Spinal cord (tissue), 10 donors: ENCODE measurements around the gene CLEC4G. TPM values are rescaled to one million over a fixed set of nuclear protein-coding genes. Genes with fewer than 3 reads are reported as not detected.

ENCODE experiments used
- DNase-seq, 6 donors: peaks; one replicate each; pipeline versions ENCODE4 v3.0.0 to v3.0.0-alpha.2; 2013 to 2015; ENCODE audit warnings: low spot score in 6 of 6, low read depth in 4 of 6
- H3K27ac ChIP-seq: one replicate; pipeline ENCODE4 v1.5.1; 2013; ENCODE audit warnings: low read depth, low read length, control low read depth
- H3K27me3 ChIP-seq: one replicate; pipeline ENCODE4 v1.6.1; 2013; ENCODE audit warnings: low read length; ENCODE audit not compliant: control insufficient read depth, insufficient read depth
- H3K36me3 ChIP-seq: one replicate; pipeline ENCODE4 v1.6.1; 2013; ENCODE audit warnings: low read length; ENCODE audit not compliant: control insufficient read depth, insufficient read depth
- H3K4me1 ChIP-seq: one replicate; pipeline ENCODE4 v1.6.1; 2013; ENCODE audit warnings: low read length; ENCODE audit not compliant: control insufficient read depth, insufficient read depth
- H3K4me3 ChIP-seq: one replicate; pipeline ENCODE4 v1.5.1; 2013; ENCODE audit warnings: low read depth, low read length, control low read depth
- H3K9me3 ChIP-seq: one replicate; pipeline ENCODE4 v1.6.1; 2013; ENCODE audit warnings: low read length; ENCODE audit not compliant: control insufficient read depth, insufficient read depth
- WGBS: methylation state at CpG from one replicate; pipeline ENCODE4 v1.1.5; 2013; ENCODE audit warnings: missing lambda C conversion rate; ENCODE audit not compliant: insufficient coverage; 5-methylcytosine and 5-hydroxymethylcytosine counted together
- polyA plus RNA-seq, 2 donors: library from polyadenylated mRNA; unstranded; fragments of 120-200 nt; gene quantifications; one replicate each; pipeline ENCODE4 v1.2.1, GENCODE V29; 2013; ENCODE audit not compliant: insufficient read length in 2 of 2
- total RNA-seq, 2 donors: library from RNA; depleted of rRNA in 1 of 2; stranded (reverse); fragments of 120-200 nt in 1 of 2; fragments of >200 nt in 1 of 2; gene quantifications; one replicate each; pipeline versions ENCODE4 v1.2.3 to v1.2.4, GENCODE V29; 2013 to 2014
- donor health status: healthy.

The CLEC4G gene
- total and polyA plus RNA-seq, 4 donors = 0.17 to 2.1 (median 1.0) TPM

GRCh38 chr19:7731218-7731595 is 703 bp downstream of the CLEC4G start:
- no peak overlapping the region for H3K4me3 ChIP-seq
- 48% methylated on average over 39 of the region's 39 CpGs for WGBS

GRCh38 chr19:7730286-7731217 is 1.4 kb downstream of the CLEC4G start:
- H3K4me3 ChIP-seq = no peak overlapping the region
- WGBS = 1% methylated on average over 78 of the region's 78 CpGs
- H3K9me3 ChIP-seq = no peaks in the 10 kb centered on the region
- peaks cover 5% of the 10 kb centered on the region for H3K4me1 ChIP-seq
- H3K27ac ChIP-seq = no peak overlapping the region
- H3K27me3 ChIP-seq = peaks cover 48% of the 10 kb centered on the region
- no peaks in the 10 kb centered on the region for H3K36me3 ChIP-seq
- peak in 1 of 6 donors; percentile 25 for DNase-seq

More at GRCh38 chr19:7731218-7731595, 703 bp downstream of the CLEC4G start:
- Histone ChIP-seq H3K27me3 (peaks cover 48% of the 10 kb centered on the region), H3K9me3 (no peaks in the 10 kb centered on the region), H3K36me3 (no peaks in the 10 kb centered on the region), H3K4me1 (peaks cover 5% of the 10 kb centered on the region), H3K27ac (no peak overlapping the region)
- DNase-seq = no peak

GRCh38 chr19:7729831-7730285 is 2.1 kb downstream of the CLEC4G start:
- WGBS = 1% methylated on average over 34 of the region's 34 CpGs
- no peak overlapping the region for H3K4me3 ChIP-seq

GRCh38 chr19:7729211-7729610 is 2.7 kb downstream of the CLEC4G start:
- Histone ChIP-seq H3K36me3 (no peaks in the 10 kb centered on the region), H3K27me3 (peaks cover 48% of the 10 kb centered on the region), H3K9me3 (no peaks in the 10 kb centered on the region), H3K27ac (no peak overlapping the region), H3K4me1 (peaks cover 5% of the 10 kb centered on the region), H3K4me3 (no peak overlapping the region)
- DNase-seq = no peak
- WGBS = 15% methylated on average over 13 of the region's 16 CpGs

More at GRCh38 chr19:7729831-7730285, 2.1 kb downstream of the CLEC4G start:
- H3K36me3 ChIP-seq = no peaks in the 10 kb centered on the region
- no peak overlapping the region for H3K27ac ChIP-seq
- no peaks in the 10 kb centered on the region for H3K9me3 ChIP-seq
- H3K4me1 ChIP-seq = peaks cover 5% of the 10 kb centered on the region
- H3K27me3 ChIP-seq = peaks cover 48% of the 10 kb centered on the region
- DNase-seq = no peak

DNA sequence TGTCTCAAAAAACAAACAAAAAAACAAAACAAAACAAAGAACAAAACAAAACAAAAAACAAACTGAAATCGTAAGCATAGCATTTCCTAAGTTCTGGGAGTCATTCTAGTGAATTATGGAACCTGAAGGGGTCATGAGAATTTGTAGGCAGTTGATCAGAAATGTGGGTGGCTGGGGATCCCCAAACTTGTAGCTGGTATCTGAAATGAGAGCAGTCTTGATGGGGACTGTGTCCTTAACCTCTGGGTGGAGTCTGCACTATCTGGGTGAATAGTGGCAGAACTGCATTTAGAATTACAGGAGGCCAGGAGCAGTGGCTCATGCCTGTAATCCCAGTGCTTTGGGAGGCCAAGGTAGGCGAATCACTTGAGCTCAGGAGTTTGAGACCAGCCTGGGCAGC is 6.1 kb downstream of the CLEC4G start:
- H3K9me3 ChIP-seq = no peaks in the 10 kb centered on the region
- no peak overlapping the region for H3K4me3 ChIP-seq
- H3K27ac ChIP-seq = no peak overlapping the region
- H3K27me3 ChIP-seq = peaks cover 28% of the 10 kb centered on the region
- WGBS = 29% methylated on average over 1 of the region's 2 CpGs
- peaks cover 5% of the 10 kb centered on the region for H3K4me1 ChIP-seq
- no peak for DNase-seq
- no peaks in the 10 kb centered on the region for H3K36me3 ChIP-seq

DNA sequence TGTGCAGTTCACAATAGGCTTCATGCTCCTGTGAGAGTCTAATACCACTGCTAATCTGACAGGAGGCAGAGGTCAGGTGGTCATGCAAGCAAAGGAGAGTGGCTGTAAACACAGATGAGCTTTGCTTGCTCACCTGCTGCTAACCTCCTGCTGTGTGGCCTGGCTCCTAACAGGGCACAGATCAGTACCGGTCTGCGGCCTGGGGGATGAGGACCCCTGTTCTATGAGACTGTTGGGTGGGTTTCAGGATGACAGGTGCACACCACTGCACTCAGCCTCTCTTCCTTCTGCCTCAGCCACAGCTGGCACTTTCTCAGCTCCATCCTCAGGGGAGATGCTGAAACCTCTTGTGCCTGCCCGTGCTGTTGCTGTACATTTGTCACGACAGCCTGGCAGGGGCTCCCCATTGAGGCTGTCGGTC is 9.7 kb downstream of the CLEC4G start:
- no peak overlapping the region for H3K4me3 ChIP-seq
- DNase-seq = no peak
- no peaks in the 10 kb centered on the region for H3K9me3 ChIP-seq
- 40% methylated on average over 3 of the region's 5 CpGs for WGBS
- H3K36me3 ChIP-seq = no peaks in the 10 kb centered on the region
- no peaks in the 10 kb centered on the region for H3K27me3 ChIP-seq
- no peak overlapping the region for H3K27ac ChIP-seq
- H3K4me1 ChIP-seq = no peaks in the 10 kb centered on the region

- Histone ChIP-seq H3K36me3 (no peaks in the 10 kb centered on the region), H3K4me3 (no peak overlapping the region), H3K9me3 (no peaks in the 10 kb centered on the region), H3K27me3 (no peaks in the 10 kb centered on the region), H3K27ac (no peak overlapping the region), H3K4me1 (no peaks in the 10 kb centered on the region)
- WGBS = 83% methylated on average over 2 of the region's 6 CpGs
- DNase-seq = peak in 1 of 6 donors; percentile 2
These were observed 11.6 kb downstream of the CLEC4G start for GRCh38 chr19:7720351-7720750.

GRCh38 chr19:7718668-7719067 is 13.2 kb downstream of the CLEC4G start:
- no peak for DNase-seq
- no peaks in the 10 kb centered on the region for H3K27me3 ChIP-seq
- H3K27ac ChIP-seq = no peak overlapping the region
- no peaks in the 10 kb centered on the region for H3K9me3 ChIP-seq
- H3K4me3 ChIP-seq = no peak overlapping the region
- 67% methylated on average over 2 of the region's 8 CpGs for WGBS
- H3K36me3 ChIP-seq = no peaks in the 10 kb centered on the region
- H3K4me1 ChIP-seq = no peaks in the 10 kb centered on the region

GRCh38 chr19:7716762-7717161 is 15.1 kb downstream of the CLEC4G start:
- Histone ChIP-seq H3K27ac (no peak overlapping the region), H3K9me3 (no peaks in the 10 kb centered on the region), H3K4me1 (no peaks in the 10 kb centered on the region), H3K27me3 (no peaks in the 10 kb centered on the region), H3K4me3 (no peak overlapping the region), H3K36me3 (no peaks in the 10 kb centered on the region)
- no CpG with 5 or more reads among the region's 1 CpG for WGBS
- DNase-seq = no peak

GRCh38 chr19:7715671-7716070 is 16.2 kb downstream of the CLEC4G start:
- no peaks in the 10 kb centered on the region for H3K4me1 ChIP-seq
- WGBS = no CpG with 5 or more reads among the region's 1 CpG
- no peaks in the 10 kb centered on the region for H3K36me3 ChIP-seq
- no peak overlapping the region for H3K4me3 ChIP-seq
- H3K9me3 ChIP-seq = no peaks in the 10 kb centered on the region
- no peaks in the 10 kb centered on the region for H3K27me3 ChIP-seq
- DNase-seq = peak in 1 of 6 donors; percentile 44
- no peak overlapping the region for H3K27ac ChIP-seq
